ENCODE data around the gene GPC4.

GPC4 gene

DNA sequence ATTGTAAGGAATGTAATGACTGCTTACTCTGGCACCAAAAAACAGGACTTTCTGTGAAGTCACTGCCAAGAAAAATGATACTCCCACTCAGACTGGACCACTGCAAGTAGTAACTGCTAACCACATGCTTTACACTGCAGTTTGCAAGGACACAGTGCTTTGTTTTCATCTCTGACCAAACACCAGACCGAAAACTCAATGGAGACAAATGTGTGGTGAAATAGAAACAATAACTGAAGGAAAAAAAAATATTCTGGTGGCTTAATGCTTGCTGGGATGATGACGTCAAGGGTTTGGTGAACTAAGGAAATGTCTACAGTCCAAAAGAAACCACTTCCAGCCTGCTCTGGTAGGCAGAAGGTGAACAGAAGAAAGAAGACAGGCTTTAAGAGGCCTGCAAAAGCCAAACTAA lies 13.2 kb downstream of the GPC4 start:
- Histone ChIP-seq H3K18ac (ENCODE audit: low read length) (no peak overlapping the region), H4K8ac (ENCODE audit: low read depth, low read length) (no peak overlapping the region), H3K9me3 (replicated peaks in 1 of 2; ENCODE audit: control insufficient read depth in 2 of 2, insufficient read depth in 1 of 2, low read depth in 1 of 2, low read length in 2 of 2) (no peaks in the 10 kb centered on the region), H3K79me1 (ENCODE audit: low read depth, low read length) (no peaks in the 10 kb centered on the region), H2BK12ac (ENCODE audit: low read length) (no peak overlapping the region), H2BK15ac (ENCODE audit: low read length) (no peak overlapping the region), H3K36me3 (replicated peaks in 1 of 2; ENCODE audit: control insufficient read depth in 2 of 2, insufficient read depth in 2 of 2, low read length in 2 of 2) (peaks cover 0 to 17% of the 10 kb centered on the region in 2 donors), H3K27ac (replicated peaks; ENCODE audit: low read length) (no peak overlapping the region), H3K4ac (ENCODE audit: low read length) (no peak overlapping the region), H3K4me3 (ENCODE audit: low read length in 2 of 2) (no peak overlapping the region), H2BK120ac (ENCODE audit: low read depth, low read length) (no peak overlapping the region), H2BK5ac (ENCODE audit: low read length) (no peak overlapping the region), H3K27me3 (ENCODE audit: control insufficient read depth in 3 of 3, insufficient read depth in 3 of 3, low read depth in 1 of 3, low read length in 3 of 3) (no peaks in the 10 kb centered on the region), H2AK5ac (ENCODE audit: low read depth, low read length) (no peak overlapping the region), H3K23ac (ENCODE audit: low read depth, low read length, poor library complexity) (no peak overlapping the region), H3K9ac (ENCODE audit: low read depth, low read length, poor library complexity) (no peak overlapping the region), H3K4me1 (ENCODE audit: control insufficient read depth in 2 of 2, insufficient read depth in 1 of 2, low read depth in 1 of 2, low read length in 2 of 2) (peaks cover 0 to 3% of the 10 kb centered on the region in 2 donors), H2AFZ (ENCODE audit: low read length) (no peak overlapping the region), H4K91ac (ENCODE audit: low read depth, low read length, poor library complexity) (no peak overlapping the region), H3K4me2 (ENCODE audit: insufficient read depth, low read length, poor library complexity, severe bottlenecking) (no peak overlapping the region), H3K14ac (ENCODE audit: low read length) (no peak overlapping the region)
- no CpG with 5 or more reads among the region's 2 CpGs for WGBS, 2 donors (ENCODE audit: extremely low coverage in 2 of 2, insufficient read length in 2 of 2, insufficient replicate concordance in 1 of 2)
- no peak for DNase-seq (ENCODE audit: low spot score)

DNA sequence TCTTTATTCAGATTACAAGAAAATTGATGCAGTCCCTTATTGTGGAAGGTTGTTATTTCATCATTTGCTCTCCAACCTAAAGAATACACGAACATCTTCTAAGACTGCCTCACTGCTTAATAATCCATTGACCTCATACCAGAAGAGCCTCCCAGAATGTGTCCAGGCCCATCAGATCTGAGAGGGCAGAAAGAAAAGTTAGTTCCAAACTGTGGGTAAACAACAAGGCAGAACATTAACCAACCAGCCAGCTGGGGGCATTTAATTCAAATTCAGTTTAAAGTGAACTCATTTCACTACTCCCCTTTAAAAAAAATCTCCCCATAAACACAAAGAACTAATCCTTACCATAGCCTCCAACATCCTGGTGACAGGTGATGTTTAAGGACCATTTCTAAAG lies 13.8 kb downstream of the GPC4 start:
- H2AFZ ChIP-seq (ENCODE audit: low read length): no peak overlapping the region
- H3K79me1 ChIP-seq (ENCODE audit: low read depth, low read length): no peaks in the 10 kb centered on the region
- H3K23ac ChIP-seq (ENCODE audit: low read depth, low read length, poor library complexity): no peak overlapping the region
- no peak overlapping the region for H4K91ac ChIP-seq (ENCODE audit: low read depth, low read length, poor library complexity)
- DNase-seq (ENCODE audit: low spot score): no peak
- no peak overlapping the region for H3K4me2 ChIP-seq (ENCODE audit: insufficient read depth, low read length, poor library complexity, severe bottlenecking)
- no peaks in the 10 kb centered on the region for H3K27me3 ChIP-seq (ENCODE audit: control insufficient read depth in 3 of 3, insufficient read depth in 3 of 3, low read depth in 1 of 3, low read length in 3 of 3)
- no peak overlapping the region for H3K4me3 ChIP-seq (ENCODE audit: low read length in 2 of 2)
- H3K9me3 ChIP-seq (replicated peaks in 1 of 2; ENCODE audit: control insufficient read depth in 2 of 2, insufficient read depth in 1 of 2, low read depth in 1 of 2, low read length in 2 of 2): no peaks in the 10 kb centered on the region
- peaks cover 0 to 3% of the 10 kb centered on the region in 2 donors for H3K4me1 ChIP-seq (ENCODE audit: control insufficient read depth in 2 of 2, insufficient read depth in 1 of 2, low read depth in 1 of 2, low read length in 2 of 2)
- H3K18ac ChIP-seq (ENCODE audit: low read length): no peak overlapping the region
- H3K14ac ChIP-seq (ENCODE audit: low read length): no peak overlapping the region
- no peak overlapping the region for H3K27ac ChIP-seq (replicated peaks; ENCODE audit: low read length)
- no peak overlapping the region for H2BK120ac ChIP-seq (ENCODE audit: low read depth, low read length)
- no CpG with 5 or more reads among the region's 1 CpG for WGBS, 2 donors (ENCODE audit: extremely low coverage in 2 of 2, insufficient read length in 2 of 2, insufficient replicate concordance in 1 of 2)
- H2BK15ac ChIP-seq (ENCODE audit: low read length): no peak overlapping the region
- H2BK5ac ChIP-seq (ENCODE audit: low read length): no peak overlapping the region
- H2BK12ac ChIP-seq (ENCODE audit: low read length): no peak overlapping the region
- H3K4ac ChIP-seq (ENCODE audit: low read length): no peak overlapping the region
- peaks cover 0 to 14% of the 10 kb centered on the region in 2 donors for H3K36me3 ChIP-seq (replicated peaks in 1 of 2; ENCODE audit: control insufficient read depth in 2 of 2, insufficient read depth in 2 of 2, low read length in 2 of 2)
- H4K8ac ChIP-seq (ENCODE audit: low read depth, low read length): no peak overlapping the region
- H2AK5ac ChIP-seq (ENCODE audit: low read depth, low read length): no peak overlapping the region
- H3K9ac ChIP-seq (ENCODE audit: low read depth, low read length, poor library complexity): no peak overlapping the region

DNA sequence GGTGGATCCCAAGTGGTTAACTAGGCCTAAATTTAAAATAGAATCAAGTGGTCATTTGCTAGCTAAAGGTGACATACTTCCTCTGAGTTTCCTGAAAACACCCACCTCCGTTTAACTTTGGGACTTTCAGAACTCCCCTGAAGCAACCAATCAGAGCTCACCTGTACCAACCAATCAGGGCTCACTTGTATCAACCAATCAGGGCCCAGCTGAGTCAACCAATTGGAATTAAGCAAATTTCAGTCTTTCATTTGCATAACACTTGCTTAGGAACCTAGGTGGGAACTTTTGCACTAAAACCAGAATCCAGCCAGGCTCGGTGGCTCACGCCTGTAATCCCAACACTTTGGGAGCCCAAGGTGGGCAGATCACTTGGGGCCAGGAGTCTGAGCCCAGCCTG lies 15.9 kb downstream of the GPC4 start:
- WGBS, 2 donors (ENCODE audit: extremely low coverage in 2 of 2, insufficient read length in 2 of 2, insufficient replicate concordance in 1 of 2): no CpG with 5 or more reads among the region's 3 CpGs
- no peak overlapping the region for H4K91ac ChIP-seq (ENCODE audit: low read depth, low read length, poor library complexity)

DNA sequence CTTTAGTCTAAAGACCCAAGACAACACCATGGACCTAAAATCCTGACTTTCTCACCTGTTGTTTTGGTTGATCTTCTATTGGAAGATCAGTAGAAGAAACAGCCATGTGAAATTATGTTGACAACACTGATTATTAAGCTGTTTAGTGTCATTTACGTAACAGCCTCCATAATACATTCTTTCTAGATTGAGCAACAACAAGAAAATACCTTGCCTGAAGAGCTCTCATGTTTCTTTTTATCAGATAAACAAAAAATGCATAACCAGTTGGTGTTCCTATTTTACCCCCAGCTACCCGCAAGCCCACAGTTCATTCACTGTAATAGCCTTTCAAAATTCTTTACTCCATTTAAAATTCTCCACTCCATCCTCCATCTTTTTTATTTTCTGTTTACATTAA lies 20.5 kb downstream of the GPC4 start:
- Histone ChIP-seq H3K9ac (ENCODE audit: low read depth, low read length, poor library complexity) (no peak overlapping the region), H3K18ac (ENCODE audit: low read length) (no peak overlapping the region), H4K8ac (ENCODE audit: low read depth, low read length) (no peak overlapping the region), H4K91ac (ENCODE audit: low read depth, low read length, poor library complexity) (no peak overlapping the region), H3K14ac (ENCODE audit: low read length) (no peak overlapping the region), H3K9me3 (replicated peaks in 1 of 2; ENCODE audit: control insufficient read depth in 2 of 2, insufficient read depth in 1 of 2, low read depth in 1 of 2, low read length in 2 of 2) (no peaks in the 10 kb centered on the region), H2BK120ac (ENCODE audit: low read depth, low read length) (no peak overlapping the region), H3K36me3 (replicated peaks in 1 of 2; ENCODE audit: control insufficient read depth in 2 of 2, insufficient read depth in 2 of 2, low read length in 2 of 2) (no peaks in the 10 kb centered on the region), H3K4me3 (ENCODE audit: low read length in 2 of 2) (no peak overlapping the region), H2AFZ (ENCODE audit: low read length) (no peak overlapping the region), H3K79me1 (ENCODE audit: low read depth, low read length) (no peaks in the 10 kb centered on the region), H2AK5ac (ENCODE audit: low read depth, low read length) (no peak overlapping the region), H3K23ac (ENCODE audit: low read depth, low read length, poor library complexity) (no peak overlapping the region), H2BK15ac (ENCODE audit: low read length) (no peak overlapping the region), H2BK12ac (ENCODE audit: low read length) (no peak overlapping the region), H3K4ac (ENCODE audit: low read length) (no peak overlapping the region), H3K27ac (replicated peaks; ENCODE audit: low read length) (no peak overlapping the region), H3K4me1 (ENCODE audit: control insufficient read depth in 2 of 2, insufficient read depth in 1 of 2, low read depth in 1 of 2, low read length in 2 of 2) (peaks cover 6 to 32% of the 10 kb centered on the region in 2 donors), H2BK5ac (ENCODE audit: low read length) (no peak overlapping the region), H3K27me3 (ENCODE audit: control insufficient read depth in 3 of 3, insufficient read depth in 3 of 3, low read depth in 1 of 3, low read length in 3 of 3) (no peaks in the 10 kb centered on the region), H3K4me2 (ENCODE audit: insufficient read depth, low read length, poor library complexity, severe bottlenecking) (no peak overlapping the region)
- DNase-seq (ENCODE audit: low spot score): no peak
- WGBS, 2 donors (ENCODE audit: extremely low coverage in 2 of 2, insufficient read length in 2 of 2, insufficient replicate concordance in 1 of 2): no CpG with 5 or more reads among the region's 2 CpGs

More for the DNA sequence above, 15.9 kb downstream of the GPC4 start:
- Histone ChIP-seq H3K4me2 (ENCODE audit: insufficient read depth, low read length, poor library complexity, severe bottlenecking) (no peak overlapping the region), H4K8ac (ENCODE audit: low read depth, low read length) (no peak overlapping the region), H2AK5ac (ENCODE audit: low read depth, low read length) (no peak overlapping the region), H2BK120ac (ENCODE audit: low read depth, low read length) (no peak overlapping the region), H3K4me1 (ENCODE audit: control insufficient read depth in 2 of 2, insufficient read depth in 1 of 2, low read depth in 1 of 2, low read length in 2 of 2) (peaks cover 0 to 3% of the 10 kb centered on the region in 2 donors), H3K9me3 (replicated peaks in 1 of 2; ENCODE audit: control insufficient read depth in 2 of 2, insufficient read depth in 1 of 2, low read depth in 1 of 2, low read length in 2 of 2) (no peaks in the 10 kb centered on the region), H3K18ac (ENCODE audit: low read length) (no peak overlapping the region), H3K14ac (ENCODE audit: low read length) (no peak overlapping the region), H3K27me3 (ENCODE audit: control insufficient read depth in 3 of 3, insufficient read depth in 3 of 3, low read depth in 1 of 3, low read length in 3 of 3) (no peaks in the 10 kb centered on the region), H2BK12ac (ENCODE audit: low read length) (no peak overlapping the region), H2BK5ac (ENCODE audit: low read length) (no peak overlapping the region), H3K36me3 (replicated peaks in 1 of 2; ENCODE audit: control insufficient read depth in 2 of 2, insufficient read depth in 2 of 2, low read length in 2 of 2) (peaks cover 0 to 3% of the 10 kb centered on the region in 2 donors), H3K4me3 (ENCODE audit: low read length in 2 of 2) (no peak overlapping the region), H3K23ac (ENCODE audit: low read depth, low read length, poor library complexity) (no peak overlapping the region), H2AFZ (ENCODE audit: low read length) (no peak overlapping the region), H3K79me1 (ENCODE audit: low read depth, low read length) (no peaks in the 10 kb centered on the region), H3K9ac (ENCODE audit: low read depth, low read length, poor library complexity) (no peak overlapping the region), H3K4ac (ENCODE audit: low read length) (no peak overlapping the region), H3K27ac (replicated peaks; ENCODE audit: low read length) (no peak overlapping the region), H2BK15ac (ENCODE audit: low read length) (no peak overlapping the region)
- DNase-seq (ENCODE audit: low spot score): no peak
